ENCODE measurements around the gene ASS1.
"Not testable (repeated sequence)": the region's sequence is repeated elsewhere in the genome, so short reads cannot be mapped to it uniquely, and the experiment has no call there.

- TF ChIP-seq CTCF, POLR2A (IDR thresholded peaks at IDR 0.05): not testable (repeated sequence)
Measured at GRCh38 chr9:130434656-130435055, 10.1 kb upstream of the ASS1 start.

Measured in testis (tissue), 2 donors.